DOHH2 (cell line): ENCODE measurements around the gene ZBTB24.

ENCODE experiments used
- H3F3A ChIP-seq: fragments of 200-600 bp; sonication (generic), shearing (Covaris generic); 2 replicates; pipeline ENCODE4 v1.6.0; 2016; ENCODE audit warnings: antibody characterized with exemption, mild to moderate bottlenecking; ENCODE audit not compliant: control insufficient read depth, insufficient read depth
- H3K27ac ChIP-seq: fragments of 200-600 bp; sonication (generic); 2 replicates; pipeline ENCODE4 v1.5.1; 2014; ENCODE audit warnings: low read depth, mild to moderate bottlenecking, low read length, moderate library complexity
- H3K27me3 ChIP-seq: fragments of 200-600 bp; sonication (generic); 2 replicates; pipeline ENCODE4 v1.6.1; 2014; ENCODE audit warnings: mild to moderate bottlenecking, low read length, mixed read lengths; ENCODE audit not compliant: control insufficient read depth
- H3K36me3 ChIP-seq: fragments of 200-600 bp; sonication (generic); 2 replicates; pipeline ENCODE4 v1.6.1; 2014; ENCODE audit warnings: mild to moderate bottlenecking, low read length, moderate library complexity, mixed read lengths; ENCODE audit not compliant: control insufficient read depth
- H3K4me1 ChIP-seq: fragments of 200-600 bp; sonication (generic); 2 replicates; pipeline ENCODE4 v1.6.1; 2014; ENCODE audit warnings: mild to moderate bottlenecking, low read length, mixed read lengths; ENCODE audit not compliant: control insufficient read depth
- H3K4me2 ChIP-seq: fragments of 200-600 bp; sonication (generic); 2 replicates; pipeline ENCODE4 v1.6.0; 2014; ENCODE audit warnings: mild to moderate bottlenecking, low read length, moderate library complexity
- H3K4me3 ChIP-seq: fragments of 200-600 bp; sonication (generic); 2 replicates; pipeline ENCODE4 v1.5.1; 2014; ENCODE audit warnings: mild to moderate bottlenecking, low read length, mixed read lengths
- H3K79me2 ChIP-seq: fragments of 200-600 bp; sonication (generic); 2 replicates; pipeline ENCODE4 v1.6.1; 2014; ENCODE audit warnings: mild to moderate bottlenecking, low read length, mixed read lengths; ENCODE audit not compliant: control insufficient read depth
- H3K9me2 ChIP-seq: fragments of 200-600 bp; sonication (generic); replicated peaks from 2 replicates; pipeline ENCODE4 v1.6.1; 2014; ENCODE audit warnings: mild to moderate bottlenecking, low read length, mixed read lengths; ENCODE audit not compliant: control insufficient read depth
- H3K9me3 ChIP-seq: fragments of 200-600 bp; sonication (generic); 2 replicates; pipeline ENCODE4 v1.6.1; 2014; ENCODE audit warnings: antibody characterized with exemption, low read length, mixed read lengths; ENCODE audit not compliant: control insufficient read depth, insufficient read depth
- H4K20me1 ChIP-seq: fragments of 200-600 bp; sonication (generic); 2 replicates; pipeline ENCODE4 v1.6.0; 2014; ENCODE audit warnings: low read depth, mild to moderate bottlenecking, antibody characterized with exemption, low read length, moderate library complexity; ENCODE audit not compliant: control insufficient read depth, insufficient read depth
- CTCF ChIP-seq: fragments of 200-600 bp; sonication (generic); IDR thresholded peaks from one replicate; pipeline ENCODE4 v1.5.1; 2014; ENCODE audit warnings: antibody characterized with exemption, mild to moderate bottlenecking, low read depth, low read length; ENCODE audit not compliant: poor library complexity, severe bottlenecking
- EZH2phosphoT487 ChIP-seq: fragments of 200-600 bp; sonication (generic); IDR thresholded peaks from 2 replicates; pipeline ENCODE4 v1.6.1; 2017; ENCODE audit warnings: borderline replicate concordance, mild to moderate bottlenecking, antibody characterized with exemption, low read length, moderate library complexity, mixed read lengths

The ZBTB24 gene

GRCh38 chr6:109477725-109478124 is 5.3 kb downstream of the ZBTB24 start:
- Histone ChIP-seq H3K9me3 (no peaks in the 10 kb centered on the region), H3F3A (no peaks in the 10 kb centered on the region), H3K9me2 (no peaks in the 10 kb centered on the region), H3K27me3 (no peaks in the 10 kb centered on the region), H3K79me2 (peaks cover 93% of the 10 kb centered on the region), H3K4me1 (peaks cover 50% of the 10 kb centered on the region), H3K4me2 (peak overlapping the region; percentile 62), H4K20me1 (peaks cover 15% of the 10 kb centered on the region), H3K36me3 (peaks cover 91% of the 10 kb centered on the region), H3K4me3 (peak overlapping the region; percentile 54), H3K27ac (no peak overlapping the region)
- no peak for TF ChIP-seq EZH2phosphoT487
- TF ChIP-seq CTCF, result no peak

- H3K27me3 ChIP-seq, result no peaks in the 10 kb centered on the region
- H3K4me2 ChIP-seq, result peak overlapping the region; percentile 62
- H3K36me3 ChIP-seq, result peaks cover 96% of the 10 kb centered on the region
- no peak overlapping the region for H3K27ac ChIP-seq
- no peaks in the 10 kb centered on the region for H3K9me2 ChIP-seq
- peaks cover 15% of the 10 kb centered on the region for H4K20me1 ChIP-seq
- no peaks in the 10 kb centered on the region for H3F3A ChIP-seq
- no peaks in the 10 kb centered on the region for H3K9me3 ChIP-seq
- H3K79me2 ChIP-seq, result peaks cover 93% of the 10 kb centered on the region
- peaks cover 55% of the 10 kb centered on the region for H3K4me1 ChIP-seq
- TF ChIP-seq CTCF (no peak), EZH2phosphoT487 (no peak)
- H3K4me3 ChIP-seq, result peak overlapping the region; percentile 54; the same call in 1 of the 2 replicates
Measured at GRCh38 chr6:109477184-109477583, 5.8 kb downstream of the ZBTB24 start.

GRCh38 chr6:109475625-109476024 is 7.4 kb downstream of the ZBTB24 start:
- H3K79me2 ChIP-seq, result peaks cover 83% of the 10 kb centered on the region
- no peaks in the 10 kb centered on the region for H3K9me3 ChIP-seq
- H3K36me3 ChIP-seq, result peaks cover 96% of the 10 kb centered on the region
- H3K27ac ChIP-seq, result no peak overlapping the region
- TF ChIP-seq CTCF (no peak), EZH2phosphoT487 (no peak)
- H3K9me2 ChIP-seq, result no peaks in the 10 kb centered on the region
- H3F3A ChIP-seq, result no peaks in the 10 kb centered on the region
- H4K20me1 ChIP-seq, result peaks cover 10% of the 10 kb centered on the region
- peaks cover 40% of the 10 kb centered on the region for H3K4me1 ChIP-seq
- no peaks in the 10 kb centered on the region for H3K27me3 ChIP-seq
- H3K4me2 ChIP-seq, result no peak overlapping the region
- no peak overlapping the region for H3K4me3 ChIP-seq

- peaks cover 96% of the 10 kb centered on the region for H3K36me3 ChIP-seq
- peaks cover 10% of the 10 kb centered on the region for H4K20me1 ChIP-seq
- no peaks in the 10 kb centered on the region for H3K9me2 ChIP-seq
- H3K4me3 ChIP-seq, result no peak overlapping the region
- no peak overlapping the region for H3K27ac ChIP-seq
- H3K27me3 ChIP-seq, result no peaks in the 10 kb centered on the region
- peaks cover 77% of the 10 kb centered on the region for H3K79me2 ChIP-seq
- TF ChIP-seq CTCF, result no peak
- TF ChIP-seq EZH2phosphoT487, result no peak
- H3K4me2 ChIP-seq, result no peak overlapping the region
- peaks cover 35% of the 10 kb centered on the region for H3K4me1 ChIP-seq
- no peaks in the 10 kb centered on the region for H3K9me3 ChIP-seq
- H3F3A ChIP-seq, result no peaks in the 10 kb centered on the region
Measured at GRCh38 chr6:109474995-109475394, 8.0 kb downstream of the ZBTB24 start.
